Mononuclear cell (primary cell): Measurements from ENCODE around the gene C1orf50. TPM values are rescaled to one million over a fixed set of nuclear protein-coding genes. Genes with fewer than 3 reads are reported as not detected.

Source experiments
- H3K27me3 ChIP-seq: 2 replicates; pipeline ENCODE4 v1.6.0; 2011; ENCODE audit warnings: low read length, control low read depth; ENCODE audit not compliant: insufficient read depth
- H3K4me1 ChIP-seq: 2 replicates; pipeline ENCODE4 v1.5.1; 2011; ENCODE audit warnings: mild to moderate bottlenecking, low read length, control low read depth; ENCODE audit not compliant: insufficient read depth
- H3K4me3 ChIP-seq: 2 replicates; pipeline ENCODE4 v1.5.1; 2011; ENCODE audit warnings: mild to moderate bottlenecking, low read length, moderate library complexity
- H3K9me3 ChIP-seq: 2 replicates; pipeline ENCODE4 v1.5.1; 2011; ENCODE audit warnings: low read depth, mild to moderate bottlenecking, control low read depth, low read length
- total RNA-seq: library from RNA; depleted of rRNA; stranded (reverse); fragments of >200 nt; gene quantifications from one replicate; pipeline ENCODE4 v1.2.3, GENCODE V29; 2012

Gene C1orf50
- total RNA-seq, 1 donor: 6.3 TPM

GRCh38 chr1:42765269-42765668, 1.8 kb upstream of the C1orf50 start:
- H3K4me1 ChIP-seq: peaks cover 47% of the 10 kb centered on the region
- no peaks in the 10 kb centered on the region for H3K27me3 ChIP-seq
- no peak overlapping the region for H3K4me3 ChIP-seq
- H3K9me3 ChIP-seq: no peaks in the 10 kb centered on the region

GRCh38 chr1:42765832-42766740, 963 bp upstream of the C1orf50 start:
- no peaks in the 10 kb centered on the region for H3K9me3 ChIP-seq
- H3K4me3 ChIP-seq: peak overlapping the region; percentile 91
- peaks cover 47% of the 10 kb centered on the region for H3K4me1 ChIP-seq
- no peaks in the 10 kb centered on the region for H3K27me3 ChIP-seq

- H3K4me3 ChIP-seq: peak overlapping the region; percentile 91
- H3K9me3 ChIP-seq: no peaks in the 10 kb centered on the region
- peaks cover 48% of the 10 kb centered on the region for H3K4me1 ChIP-seq
- no peaks in the 10 kb centered on the region for H3K27me3 ChIP-seq
Observed at GRCh38 chr1:42767510-42768000, 506 bp downstream of the C1orf50 start.

GRCh38 chr1:42768172-42768571, 1.1 kb downstream of the C1orf50 start:
- H3K4me3 ChIP-seq: peak overlapping the region; percentile 91
- peaks cover 46% of the 10 kb centered on the region for H3K4me1 ChIP-seq

GRCh38 chr1:42769811-42770210, 2.8 kb downstream of the C1orf50 start:
- no peaks in the 10 kb centered on the region for H3K9me3 ChIP-seq
- no peaks in the 10 kb centered on the region for H3K27me3 ChIP-seq
- H3K4me1 ChIP-seq: peaks cover 42% of the 10 kb centered on the region
- no peak overlapping the region for H3K4me3 ChIP-seq

More at GRCh38 chr1:42768172-42768571, 1.1 kb downstream of the C1orf50 start:
- H3K9me3 ChIP-seq: no peaks in the 10 kb centered on the region
- no peaks in the 10 kb centered on the region for H3K27me3 ChIP-seq

GRCh38 chr1:42773420-42773819, 6.4 kb downstream of the C1orf50 start:
- H3K4me3 ChIP-seq: no peak overlapping the region
- no peaks in the 10 kb centered on the region for H3K27me3 ChIP-seq
- peaks cover 17% of the 10 kb centered on the region for H3K4me1 ChIP-seq

GRCh38 chr1:42774928-42775526, 8.0 kb downstream of the C1orf50 start:
- Histone ChIP-seq H3K27me3 (no peaks in the 10 kb centered on the region), H3K4me1 (peaks cover 4% of the 10 kb centered on the region), H3K4me3 (no peak overlapping the region), H3K9me3 (no peaks in the 10 kb centered on the region)

More at GRCh38 chr1:42773420-42773819, 6.4 kb downstream of the C1orf50 start:
- no peaks in the 10 kb centered on the region for H3K9me3 ChIP-seq

- Histone ChIP-seq H3K4me3 (no peak overlapping the region), H3K9me3 (no peaks in the 10 kb centered on the region), H3K4me1 (peaks cover 4% of the 10 kb centered on the region), H3K27me3 (no peaks in the 10 kb centered on the region)
Observed at GRCh38 chr1:42776502-42776901, 9.5 kb downstream of the C1orf50 start.

- no peaks in the 10 kb centered on the region for H3K27me3 ChIP-seq
- no peaks in the 10 kb centered on the region for H3K9me3 ChIP-seq
- H3K4me3 ChIP-seq: no peak overlapping the region
- H3K4me1 ChIP-seq: no peaks in the 10 kb centered on the region
Observed at GRCh38 chr1:42777852-42778251, 10.8 kb downstream of the C1orf50 start.

GRCh38 chr1:42779725-42780124, 12.7 kb downstream of the C1orf50 start:
- Histone ChIP-seq H3K4me1 (peaks cover 3% of the 10 kb centered on the region), H3K9me3 (no peaks in the 10 kb centered on the region), H3K27me3 (no peaks in the 10 kb centered on the region), H3K4me3 (no peak overlapping the region)

- Histone ChIP-seq H3K4me1 (peaks cover 8% of the 10 kb centered on the region), H3K9me3 (no peaks in the 10 kb centered on the region), H3K4me3 (no peak overlapping the region), H3K27me3 (no peaks in the 10 kb centered on the region)
Observed at GRCh38 chr1:42780176-42780575, 13.1 kb downstream of the C1orf50 start.

- H3K27me3 ChIP-seq: no peaks in the 10 kb centered on the region
- H3K4me3 ChIP-seq: no peak overlapping the region
- peaks cover 13% of the 10 kb centered on the region for H3K4me1 ChIP-seq
- H3K9me3 ChIP-seq: no peaks in the 10 kb centered on the region
Observed at GRCh38 chr1:42783092-42783491, 16.0 kb downstream of the C1orf50 start.

GRCh38 chr1:42784547-42784945, 17.5 kb downstream of the C1orf50 start:
- Histone ChIP-seq H3K4me3 (no peak overlapping the region), H3K4me1 (peaks cover 13% of the 10 kb centered on the region)

GRCh38 chr1:42784946-42785693, 18.1 kb downstream of the C1orf50 start, which contains the start of gene TMEM269:
TMEM269 (plus strand) TSS chr1:42784991; CDS start chr1:42789894, 4,903 bp downstream.
- no peaks in the 10 kb centered on the region for H3K9me3 ChIP-seq
- no peak within 1 kb of the TSS for H3K4me3 ChIP-seq
- peaks cover 13% of the 10 kb centered on the region for H3K4me1 ChIP-seq
- no peaks in the 10 kb centered on the region for H3K27me3 ChIP-seq

More at GRCh38 chr1:42784547-42784945, 17.5 kb downstream of the C1orf50 start:
- Histone ChIP-seq H3K27me3 (no peaks in the 10 kb centered on the region), H3K9me3 (no peaks in the 10 kb centered on the region)

- H3K4me1 ChIP-seq: peaks cover 13% of the 10 kb centered on the region
- H3K4me3 ChIP-seq: no peak overlapping the region
- no peaks in the 10 kb centered on the region for H3K27me3 ChIP-seq
- H3K9me3 ChIP-seq: no peaks in the 10 kb centered on the region
Observed at GRCh38 chr1:42786097-42786496, 19.0 kb downstream of the C1orf50 start.
